Measurements from ENCODE around the gene RASA2.
A peak's percentile ranks its signal among the peaks of the same experiment; 100 is the strongest.

- peak; percentile 72; the same call in 1 of the 2 replicates for TF ChIP-seq CTCF (IDR thresholded peaks at IDR 0.05)
- TF ChIP-seq REST (IDR thresholded peaks at IDR 0.05; ENCODE audit: insufficient read depth in 1 of 2, low read depth in 2 of 2, low read length in 1 of 2) = no peak
- TF ChIP-seq TCF7L2 (IDR thresholded peaks at IDR 0.05; ENCODE audit: low read depth, low read length) = no peak
- TF ChIP-seq POLR2AphosphoS5 (IDR thresholded peaks at IDR 0.05; ENCODE audit: low read depth, low read length) = no peak
- TF ChIP-seq SIN3A (IDR thresholded peaks at IDR 0.05; ENCODE audit: borderline replicate concordance, insufficient read depth, low read depth, low read length) = no peak
Measured at GRCh38 chr3:141575879-141576743, 89.3 kb downstream of the RASA2 start.
